PC-3 (cell line): ENCODE results near the gene ZNF19. TPM values are rescaled to one million over a fixed set of nuclear protein-coding genes. Genes with fewer than 3 reads are reported as not detected.

ENCODE experiments used
- ATAC-seq: fragments of 200-7000 bp; cut with Tn5 transposase; 2 replicates; pipeline ENCODE4 v1.9.1; 2020; ENCODE audit warnings: mild to moderate bottlenecking, moderate library complexity
- BruUV-seq: library from RNA; stranded (reverse); fragments of 400-500 nt; replicated peaks from 2 replicates; lab custom pipeline; 2021; lab: Mats Ljungman, UMichigan
- CTCF ChIA-PET: fragments of 300-600 bp; sonication (Branson Sonifier 250); formaldehyde crosslinking; loops from one replicate; lab custom pipeline; 2022; ENCODE audit warnings: antibody characterized with exemption; lab: Charles Lee
- POLR2A ChIA-PET: fragments of 300-600 bp; sonication (Branson Sonifier 250); formaldehyde crosslinking; loops from one replicate; lab custom pipeline; 2022; ENCODE audit warnings: antibody characterized with exemption; ENCODE audit not compliant: unreplicated experiment; lab: Charles Lee
- DNase-seq: peaks from one replicate; pipeline ENCODE4 v3.0.0-alpha.2; 2015
- H2AFZ ChIP-seq: fragments of 300-600 bp; sonication (generic); 2 replicates; pipeline ENCODE4 v1.6.0; 2016; ENCODE audit warnings: antibody characterized with exemption, low read length
- H3F3A ChIP-seq: fragments of 300-600 bp; sonication (generic); one replicate; pipeline ENCODE4 v1.6.0; 2017; ENCODE audit warnings: antibody characterized with exemption, low read length, control low read depth, mild to moderate bottlenecking; ENCODE audit not compliant: unreplicated experiment
- H3K27ac ChIP-seq: fragments of 300-600 bp; sonication (generic); 2 replicates; pipeline ENCODE4 v1.5.1; 2016; ENCODE audit warnings: mild to moderate bottlenecking, low read length
- H3K27me3 ChIP-seq: fragments of 300-600 bp; sonication (generic); 2 replicates; pipeline ENCODE4 v1.6.1; 2016; ENCODE audit warnings: low read length, mixed read lengths
- H3K36me3 ChIP-seq: fragments of 300-600 bp; sonication (generic); 2 replicates; pipeline ENCODE4 v1.6.1; 2016; ENCODE audit warnings: low read depth, mixed run types, low read length, mixed read lengths
- H3K4me1 ChIP-seq: fragments of 300-600 bp; sonication (generic); 2 replicates; pipeline ENCODE4 v1.5.1; 2016; ENCODE audit warnings: low read length; ENCODE audit not compliant: insufficient read depth
- H3K4me2 ChIP-seq: fragments of 300-600 bp; sonication (generic); 2 replicates; pipeline ENCODE4 v1.6.0; 2016; ENCODE audit warnings: low read length
- H3K4me3 ChIP-seq: fragments of 300-600 bp; sonication (generic); 2 replicates; pipeline ENCODE4 v1.5.1; 2016; ENCODE audit warnings: mild to moderate bottlenecking, low read length, mixed read lengths
- H3K79me2 ChIP-seq: fragments of 300-600 bp; sonication (generic); 2 replicates; pipeline ENCODE4 v1.6.1; 2017; ENCODE audit warnings: low read length, mixed read lengths
- H3K9ac ChIP-seq: fragments of 300-600 bp; sonication (generic); 2 replicates; pipeline ENCODE4 v1.6.0; 2016; ENCODE audit warnings: mild to moderate bottlenecking, low read length
- H3K9me2 ChIP-seq: fragments of 300-600 bp; sonication (generic); replicated peaks from 2 replicates; pipeline ENCODE4 v1.6.1; 2016; ENCODE audit warnings: mixed run types, low read length, mixed read lengths
- H3K9me3 ChIP-seq: fragments of 300-600 bp; sonication (generic); 2 replicates; pipeline ENCODE4 v1.6.1; 2016; ENCODE audit warnings: low read length, mixed read lengths
- H4K20me1 ChIP-seq: fragments of 300-600 bp; sonication (generic); 2 replicates; pipeline ENCODE4 v1.6.1; 2016; ENCODE audit warnings: low read length, mixed read lengths
- EZH2 ChIP-seq: fragments of 300-600 bp; sonication (generic); IDR thresholded peaks from one replicate; pipeline ENCODE4 v1.6.1; 2017; ENCODE audit warnings: antibody characterized with exemption, mild to moderate bottlenecking, low read length; ENCODE audit not compliant: unreplicated experiment
- EZH2phosphoT487 ChIP-seq: fragments of 300-600 bp; sonication (generic); IDR thresholded peaks from 2 replicates; pipeline ENCODE4 v1.6.1; 2018; ENCODE audit warnings: mild to moderate bottlenecking, antibody characterized with exemption, low read length, borderline replicate concordance
- intact Hi-C: fragments of 100-400 bp; cut with micrococcal nuclease; formaldehyde crosslinking; loops from 2 replicates; pipeline ENCODE4 v1.9.0; 2023
- total RNA-seq: library from RNA; depleted of rRNA; stranded (reverse); fragments of >200 nt; gene quantifications from 2 replicates; pipeline ENCODE4 v1.2.3, GENCODE V29; 2014
- TF ChIP-seq, protein P1 (sequence below): fragments of 300-600 bp; sonication (generic); conservative IDR thresholded peaks from 2 replicates; pipeline ENCODE4 v1.5.1; 2017; ENCODE audit warnings: antibody characterized with exemption, low read depth, mild to moderate bottlenecking, low read length

Gene ZNF19
- total RNA-seq, 1 experiment from 2014 or later: 1.5 TPM

DNA sequence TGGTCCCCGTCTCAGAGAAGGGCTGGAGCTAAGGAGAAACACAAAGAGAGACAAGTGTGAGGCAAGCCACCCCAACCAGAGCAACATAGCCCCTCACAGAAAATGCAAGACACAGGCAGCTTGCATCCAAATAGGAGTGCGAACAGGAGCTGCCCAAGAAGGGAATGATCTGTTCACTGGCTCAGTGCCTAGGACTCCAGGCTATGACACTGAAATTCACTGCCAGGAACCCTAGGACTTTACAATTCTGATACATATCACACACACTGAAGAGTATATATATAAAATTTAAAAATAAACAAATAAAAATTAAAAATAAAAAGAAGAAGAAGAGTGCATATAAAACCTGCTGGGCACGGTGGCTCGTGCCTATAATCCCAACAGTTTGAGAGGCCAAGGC, 32.3 kb downstream of the ZNF19 start:
- intact Hi-C loops: no loop called here
- no peaks in the 10 kb centered on the region for H3K27me3 ChIP-seq
- H3K27ac ChIP-seq: no peak overlapping the region
- peaks cover 39% of the 10 kb centered on the region for H3K36me3 ChIP-seq
- DNase-seq (no peak), ATAC-seq (peak; percentile 49; the same call in 1 of the 2 replicates)
- H3K9me2 ChIP-seq: no peaks in the 10 kb centered on the region
- no TSS peak for BruUV-seq
- H3K4me2 ChIP-seq: no peak overlapping the region
- H3F3A ChIP-seq: peaks cover 3% of the 10 kb centered on the region
- H3K4me3 ChIP-seq: no peak overlapping the region
- H3K79me2 ChIP-seq: peaks cover 40% of the 10 kb centered on the region
- no peak overlapping the region for H2AFZ ChIP-seq
- H4K20me1 ChIP-seq: no peaks in the 10 kb centered on the region
- H3K9ac ChIP-seq: no peak overlapping the region
- H3K4me1 ChIP-seq: peaks cover 13% of the 10 kb centered on the region
- ChIA-PET POLR2A (no interaction called here), CTCF (no interaction called here)
- 0 out of 2 replicates have a peak, but pooled peaks cover 6% of the 10 kb centered on the region for H3K9me3 ChIP-seq
- no peak for TF ChIP-seq EZH2
- TF ChIP-seq, protein P1, sequence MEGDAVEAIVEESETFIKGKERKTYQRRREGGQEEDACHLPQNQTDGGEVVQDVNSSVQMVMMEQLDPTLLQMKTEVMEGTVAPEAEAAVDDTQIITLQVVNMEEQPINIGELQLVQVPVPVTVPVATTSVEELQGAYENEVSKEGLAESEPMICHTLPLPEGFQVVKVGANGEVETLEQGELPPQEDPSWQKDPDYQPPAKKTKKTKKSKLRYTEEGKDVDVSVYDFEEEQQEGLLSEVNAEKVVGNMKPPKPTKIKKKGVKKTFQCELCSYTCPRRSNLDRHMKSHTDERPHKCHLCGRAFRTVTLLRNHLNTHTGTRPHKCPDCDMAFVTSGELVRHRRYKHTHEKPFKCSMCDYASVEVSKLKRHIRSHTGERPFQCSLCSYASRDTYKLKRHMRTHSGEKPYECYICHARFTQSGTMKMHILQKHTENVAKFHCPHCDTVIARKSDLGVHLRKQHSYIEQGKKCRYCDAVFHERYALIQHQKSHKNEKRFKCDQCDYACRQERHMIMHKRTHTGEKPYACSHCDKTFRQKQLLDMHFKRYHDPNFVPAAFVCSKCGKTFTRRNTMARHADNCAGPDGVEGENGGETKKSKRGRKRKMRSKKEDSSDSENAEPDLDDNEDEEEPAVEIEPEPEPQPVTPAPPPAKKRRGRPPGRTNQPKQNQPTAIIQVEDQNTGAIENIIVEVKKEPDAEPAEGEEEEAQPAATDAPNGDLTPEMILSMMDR: no peak
- TF ChIP-seq EZH2phosphoT487: no peak

DNA sequence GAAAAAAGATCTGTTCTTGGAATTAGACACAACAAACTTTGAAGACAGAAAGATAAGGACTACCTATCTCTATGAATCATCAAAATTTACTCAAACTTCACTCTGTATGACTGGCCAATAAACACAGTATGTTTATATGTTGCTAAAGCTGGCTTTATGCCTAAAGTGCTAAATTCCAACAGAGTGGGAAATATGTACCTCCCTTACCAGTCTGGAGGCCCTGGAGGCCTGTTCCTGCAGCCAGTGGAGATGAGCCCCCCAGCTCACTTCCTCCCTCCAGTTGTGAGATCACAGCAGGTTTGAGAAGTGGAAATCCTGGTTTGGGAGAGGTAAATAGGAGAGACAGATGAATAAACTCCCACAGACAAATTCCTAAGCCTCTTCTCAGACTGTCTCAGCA, 36.1 kb downstream of the ZNF19 start:
- 0 out of 2 replicates have a peak, but pooled peaks cover 4% of the 10 kb centered on the region for H3K79me2 ChIP-seq
- no peaks in the 10 kb centered on the region for H3F3A ChIP-seq
- H3K9ac ChIP-seq: no peak overlapping the region
- ATAC-seq (no peak), DNase-seq (no peak)
- no peak overlapping the region for H3K4me3 ChIP-seq
- ChIA-PET CTCF (no interaction called here), POLR2A (no interaction called here)
- no peak overlapping the region for H3K27ac ChIP-seq
- H3K36me3 ChIP-seq: peaks cover 77% of the 10 kb centered on the region
- H2AFZ ChIP-seq: no peak overlapping the region
- H3K9me2 ChIP-seq: no peaks in the 10 kb centered on the region
- H3K4me1 ChIP-seq: no peaks in the 10 kb centered on the region
- intact Hi-C loops: no loop called here
- H3K4me2 ChIP-seq: no peak overlapping the region
- H4K20me1 ChIP-seq: no peaks in the 10 kb centered on the region
- peaks cover 33% of the 10 kb centered on the region for H3K9me3 ChIP-seq
- H3K27me3 ChIP-seq: no peaks in the 10 kb centered on the region
- TF ChIP-seq EZH2 (no peak), EZH2phosphoT487 (no peak)
- TF ChIP-seq, protein P1: no peak
- BruUV-seq: no TSS peak

DNA sequence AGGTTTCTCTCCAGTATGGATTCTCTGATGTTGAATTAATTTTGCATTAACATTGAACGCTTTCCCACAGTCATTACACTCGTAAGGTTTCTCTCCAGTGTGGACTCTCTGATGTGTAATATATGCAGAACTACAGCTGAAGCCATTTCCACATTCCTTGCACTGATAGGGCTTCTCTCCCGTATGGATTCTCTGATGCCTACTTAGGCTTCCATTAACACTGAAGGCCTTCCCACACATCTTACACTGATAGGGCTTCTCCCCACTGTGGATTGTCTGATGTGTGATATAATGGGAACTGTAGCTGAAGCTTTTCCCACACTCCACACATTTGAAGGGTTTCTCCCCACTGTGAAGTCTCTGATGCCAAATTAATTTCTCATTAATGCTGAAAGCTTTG, 40.1 kb downstream of the ZNF19 start:
- H3K4me1 ChIP-seq: no peaks in the 10 kb centered on the region
- H3K9ac ChIP-seq: no peak overlapping the region
- BruUV-seq: no TSS peak
- no peak for DNase-seq
- TF ChIP-seq EZH2phosphoT487 (no peak), EZH2 (no peak)
- TF ChIP-seq, protein P1: no peak
- H4K20me1 ChIP-seq: no peaks in the 10 kb centered on the region
- no peaks in the 10 kb centered on the region for H3F3A ChIP-seq
- no peak for ATAC-seq
- no peak overlapping the region for H3K27ac ChIP-seq
- ChIA-PET POLR2A (no interaction called here), CTCF (no interaction called here)
- peaks cover 64% of the 10 kb centered on the region for H3K36me3 ChIP-seq
- H2AFZ ChIP-seq: no peak overlapping the region
- no peaks in the 10 kb centered on the region for H3K27me3 ChIP-seq
- H3K4me2 ChIP-seq: no peak overlapping the region
- H3K9me3 ChIP-seq: peaks cover 34% of the 10 kb centered on the region
- H3K79me2 ChIP-seq: no peaks in the 10 kb centered on the region
- intact Hi-C loops: no loop called here
- H3K9me2 ChIP-seq: no peaks in the 10 kb centered on the region
- H3K4me3 ChIP-seq: no peak overlapping the region
